ENCODE measurements around the gene GALNT7.

GALNT7 gene

GRCh38 chr4:173269280-173269679, 100.7 kb downstream of the GALNT7 start:
- no peak for ATAC-seq

GRCh38 chr4:173270312-173271027, 101.9 kb downstream of the GALNT7 start:
- ATAC-seq = no peak

- no peak for ATAC-seq
These were observed 103.7 kb downstream of the GALNT7 start for GRCh38 chr4:173272314-173272713.

- no peak for ATAC-seq
These were observed 104.4 kb downstream of the GALNT7 start for GRCh38 chr4:173272996-173273395.

GRCh38 chr4:173273941-173274340, 105.3 kb downstream of the GALNT7 start:
- no peak for ATAC-seq

- no peak for ATAC-seq
These were observed 106.1 kb downstream of the GALNT7 start for GRCh38 chr4:173274744-173275143.

GRCh38 chr4:173275150-173275549, 106.5 kb downstream of the GALNT7 start:
- ATAC-seq = no peak

GRCh38 chr4:173277340-173277739, 108.7 kb downstream of the GALNT7 start:
- ATAC-seq = no peak

GRCh38 chr4:173280998-173281397, 112.4 kb downstream of the GALNT7 start:
- no peak for ATAC-seq

GRCh38 chr4:173281406-173282255, 113.0 kb downstream of the GALNT7 start:
- ATAC-seq = no peak

- ATAC-seq = no peak
These were observed 113.6 kb downstream of the GALNT7 start for GRCh38 chr4:173282256-173282562.

GRCh38 chr4:173282626-173283025, 114.0 kb downstream of the GALNT7 start:
- ATAC-seq = no peak

GRCh38 chr4:173284463-173284862, 115.9 kb downstream of the GALNT7 start:
- no peak for ATAC-seq

GRCh38 chr4:173287486-173287885, 118.9 kb downstream of the GALNT7 start:
- no peak for ATAC-seq

- ATAC-seq = no peak
These were observed 119.7 kb downstream of the GALNT7 start for GRCh38 chr4:173288296-173288695.

GRCh38 chr4:173288698-173289352, 120.2 kb downstream of the GALNT7 start:
- peak; percentile 9 to 53 for ATAC-seq

GRCh38 chr4:173289353-173289727, 120.7 kb downstream of the GALNT7 start:
- ATAC-seq = no peak

- ATAC-seq = no peak
These were observed 123.3 kb downstream of the GALNT7 start for GRCh38 chr4:173291899-173292298.

GRCh38 chr4:173293663-173294062, 125.1 kb downstream of the GALNT7 start:
- no peak for ATAC-seq

GRCh38 chr4:173294444-173294843, 125.8 kb downstream of the GALNT7 start:
- no peak for ATAC-seq

GRCh38 chr4:173301518-173302201, 133.0 kb downstream of the GALNT7 start:
- peak; percentile 48 to 76 for ATAC-seq

- no peak for ATAC-seq
These were observed 139.2 kb downstream of the GALNT7 start for GRCh38 chr4:173307778-173308177.

- ATAC-seq = no peak
These were observed 142.8 kb downstream of the GALNT7 start for GRCh38 chr4:173311368-173311767.

Measured in activated CD4-positive, CD25-positive, alpha-beta regulatory T cell treated with anti-CD3 and anti-CD28 coated beads, Interleukin-2, amount 50 U/mL, for 24 hours (primary cell).